Panc1 (cell line): ENCODE data around the gene COL13A1. TPM values are rescaled to one million over a fixed set of nuclear protein-coding genes. Genes with fewer than 3 reads are reported as not detected.

ENCODE experiments used
- ATAC-seq: fragments of 200-7000 bp; cut with Tn5 transposase; 2 replicates; pipeline ENCODE4 v1.9.1; 2020; ENCODE audit warnings: mild to moderate bottlenecking, moderate library complexity
- BruUV-seq: library from RNA; stranded (reverse); fragments of 400-500 nt; replicated peaks from 2 replicates; lab custom pipeline; 2021; lab: Mats Ljungman, UMichigan
- CTCF ChIA-PET: fragments of 300-600 bp; sonication (Branson Sonifier 250); formaldehyde crosslinking; loops from one replicate; lab custom pipeline; 2022; ENCODE audit warnings: antibody characterized with exemption; lab: Charles Lee
- POLR2A ChIA-PET: fragments of 300-600 bp; sonication (Branson Sonifier 250); formaldehyde crosslinking; loops from one replicate; lab custom pipeline; 2022; ENCODE audit warnings: antibody characterized with exemption; lab: Charles Lee
- DNase-seq: peaks from one replicate; pipeline ENCODE4 v3.0.0-alpha.2; 2010; ENCODE audit warnings: low read depth, low spot score
- H3K27ac ChIP-seq: 2 replicates; pipeline ENCODE4 v1.5.1; 2011; ENCODE audit warnings: mild to moderate bottlenecking, low read length, inconsistent platforms
- H3K27me3 ChIP-seq: fragments of 200-500 bp; sonication (Bioruptor generic); 2 replicates; pipeline ENCODE4 v1.6.0; 2014; ENCODE audit warnings: low read length, inconsistent platforms; ENCODE audit not compliant: control insufficient read depth, insufficient read depth
- H3K36me3 ChIP-seq: fragments of 200-500 bp; sonication (Bioruptor generic); 2 replicates; pipeline ENCODE4 v1.5.1; 2014; ENCODE audit warnings: inconsistent platforms, mild to moderate bottlenecking, low read length, moderate library complexity; ENCODE audit not compliant: control insufficient read depth, insufficient read depth
- H3K4me1 ChIP-seq: 2 replicates; pipeline ENCODE4 v1.5.1; 2011; ENCODE audit warnings: inconsistent platforms, mild to moderate bottlenecking, low read length, moderate library complexity; ENCODE audit not compliant: control insufficient read depth, insufficient read depth
- H3K4me3 ChIP-seq, 2 experiments: 2 replicates each; pipeline ENCODE4 v1.5.1; 2011 to 2012; ENCODE audit warnings: low read depth in 2 of 2, low read length in 2 of 2, mild to moderate bottlenecking in 2 of 2, inconsistent platforms in 1 of 2, moderate library complexity in 1 of 2
- H3K9me3 ChIP-seq: fragments of 200-500 bp; sonication (Bioruptor generic); 2 replicates; pipeline ENCODE4 v1.5.1; 2014; ENCODE audit warnings: low read depth, mild to moderate bottlenecking, inconsistent platforms, low read length, moderate library complexity; ENCODE audit not compliant: control insufficient read depth, insufficient read depth
- POLR2AphosphoS5 ChIP-seq: IDR thresholded peaks from 2 replicates; pipeline ENCODE4 v1.6.1; 2012; ENCODE audit warnings: mild to moderate bottlenecking, low read depth, low read length, moderate library complexity
- SIN3A ChIP-seq: IDR thresholded peaks from 2 replicates; pipeline ENCODE4 v1.6.1; 2012; ENCODE audit warnings: low read depth, mild to moderate bottlenecking, low read length, moderate library complexity, borderline replicate concordance; ENCODE audit not compliant: insufficient read depth
- TCF7L2 ChIP-seq: IDR thresholded peaks from 2 replicates; pipeline ENCODE4 v1.6.1; 2011; ENCODE audit warnings: mild to moderate bottlenecking, low read depth, low read length, inconsistent platforms
- in situ Hi-C: cut with HindIII; loops from 2 replicates; pipeline ENCODE4 v1.10.0; 2016; ENCODE audit warnings: low sequenced_read_pairs, low pct_unique_long_range_greater_than_20kb
- intact Hi-C: fragments of 100-400 bp; cut with micrococcal nuclease; formaldehyde crosslinking; loops from one replicate; pipeline ENCODE4 v1.10.0; 2022; ENCODE audit not compliant: unreplicated experiment
- total RNA-seq: library from RNA; stranded (reverse); gene quantifications from one replicate; pipeline ENCODE4 v1.2.1, GENCODE V29; 2021; ENCODE audit not compliant: unreplicated experiment
- TF ChIP-seq, protein P1 (sequence below), 2 experiments: IDR thresholded peaks; 2 replicates each; pipeline ENCODE4 v1.6.1; 2011 to 2012; ENCODE audit warnings: low read depth in 2 of 2, control low read depth in 1 of 2, low read length in 1 of 2, mild to moderate bottlenecking in 1 of 2, moderate library complexity in 1 of 2; ENCODE audit not compliant: insufficient read depth in 1 of 2
- TF ChIP-seq, protein P2 (sequence below): fragments of 450-650 bp; IDR thresholded peaks from 2 replicates; pipeline ENCODE4 v1.5.1; 2017; ENCODE audit warnings: mild to moderate bottlenecking

COL13A1 gene
- total RNA-seq, 1 experiment from 2014 or later, result 1.0 TPM

DNA sequence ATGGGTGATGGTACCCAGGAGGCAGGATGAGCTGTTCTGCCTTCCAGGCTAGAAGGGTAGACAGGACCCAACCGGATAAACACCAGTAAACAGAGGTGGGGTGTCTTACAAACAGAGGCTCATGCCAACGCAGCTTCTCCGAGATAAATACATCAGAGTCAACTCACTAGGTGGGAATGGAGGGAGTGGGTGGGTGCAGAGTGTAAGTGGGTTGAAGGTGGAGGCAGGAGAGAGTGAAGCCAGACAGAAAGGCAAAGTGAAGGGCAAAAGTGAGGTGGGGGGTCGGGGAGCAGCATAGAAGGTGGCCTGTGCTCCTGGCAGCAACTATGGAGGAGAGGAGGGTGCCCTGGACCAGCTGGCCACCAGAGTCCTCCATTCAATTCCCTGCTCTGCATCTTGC lies 40.4 kb upstream of the COL13A1 start:
- no peaks in the 10 kb centered on the region for H3K4me1 ChIP-seq
- in situ Hi-C loops, result no loop called here
- no peak overlapping the region for H3K4me3 ChIP-seq
- intact Hi-C loops, result no loop called here
- POLR2A ChIA-PET, result no interaction called here
- CTCF ChIA-PET, result no interaction called here
- no peak overlapping the region for H3K27ac ChIP-seq
- ATAC-seq, result no peak
- BruUV-seq, result no TSS peak
- no peaks in the 10 kb centered on the region for H3K27me3 ChIP-seq
- DNase-seq, result no peak
- TF ChIP-seq SIN3A (no peak), TCF7L2 (no peak), POLR2AphosphoS5 (no peak)
- TF ChIP-seq, protein P1, sequence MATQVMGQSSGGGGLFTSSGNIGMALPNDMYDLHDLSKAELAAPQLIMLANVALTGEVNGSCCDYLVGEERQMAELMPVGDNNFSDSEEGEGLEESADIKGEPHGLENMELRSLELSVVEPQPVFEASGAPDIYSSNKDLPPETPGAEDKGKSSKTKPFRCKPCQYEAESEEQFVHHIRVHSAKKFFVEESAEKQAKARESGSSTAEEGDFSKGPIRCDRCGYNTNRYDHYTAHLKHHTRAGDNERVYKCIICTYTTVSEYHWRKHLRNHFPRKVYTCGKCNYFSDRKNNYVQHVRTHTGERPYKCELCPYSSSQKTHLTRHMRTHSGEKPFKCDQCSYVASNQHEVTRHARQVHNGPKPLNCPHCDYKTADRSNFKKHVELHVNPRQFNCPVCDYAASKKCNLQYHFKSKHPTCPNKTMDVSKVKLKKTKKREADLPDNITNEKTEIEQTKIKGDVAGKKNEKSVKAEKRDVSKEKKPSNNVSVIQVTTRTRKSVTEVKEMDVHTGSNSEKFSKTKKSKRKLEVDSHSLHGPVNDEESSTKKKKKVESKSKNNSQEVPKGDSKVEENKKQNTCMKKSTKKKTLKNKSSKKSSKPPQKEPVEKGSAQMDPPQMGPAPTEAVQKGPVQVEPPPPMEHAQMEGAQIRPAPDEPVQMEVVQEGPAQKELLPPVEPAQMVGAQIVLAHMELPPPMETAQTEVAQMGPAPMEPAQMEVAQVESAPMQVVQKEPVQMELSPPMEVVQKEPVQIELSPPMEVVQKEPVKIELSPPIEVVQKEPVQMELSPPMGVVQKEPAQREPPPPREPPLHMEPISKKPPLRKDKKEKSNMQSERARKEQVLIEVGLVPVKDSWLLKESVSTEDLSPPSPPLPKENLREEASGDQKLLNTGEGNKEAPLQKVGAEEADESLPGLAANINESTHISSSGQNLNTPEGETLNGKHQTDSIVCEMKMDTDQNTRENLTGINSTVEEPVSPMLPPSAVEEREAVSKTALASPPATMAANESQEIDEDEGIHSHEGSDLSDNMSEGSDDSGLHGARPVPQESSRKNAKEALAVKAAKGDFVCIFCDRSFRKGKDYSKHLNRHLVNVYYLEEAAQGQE (IDR thresholded peaks at IDR 0.05; ENCODE audit: insufficient read depth in 1 of 2, low read depth in 2 of 2, low read length in 1 of 2), result no peak
- TF ChIP-seq, protein P2, sequence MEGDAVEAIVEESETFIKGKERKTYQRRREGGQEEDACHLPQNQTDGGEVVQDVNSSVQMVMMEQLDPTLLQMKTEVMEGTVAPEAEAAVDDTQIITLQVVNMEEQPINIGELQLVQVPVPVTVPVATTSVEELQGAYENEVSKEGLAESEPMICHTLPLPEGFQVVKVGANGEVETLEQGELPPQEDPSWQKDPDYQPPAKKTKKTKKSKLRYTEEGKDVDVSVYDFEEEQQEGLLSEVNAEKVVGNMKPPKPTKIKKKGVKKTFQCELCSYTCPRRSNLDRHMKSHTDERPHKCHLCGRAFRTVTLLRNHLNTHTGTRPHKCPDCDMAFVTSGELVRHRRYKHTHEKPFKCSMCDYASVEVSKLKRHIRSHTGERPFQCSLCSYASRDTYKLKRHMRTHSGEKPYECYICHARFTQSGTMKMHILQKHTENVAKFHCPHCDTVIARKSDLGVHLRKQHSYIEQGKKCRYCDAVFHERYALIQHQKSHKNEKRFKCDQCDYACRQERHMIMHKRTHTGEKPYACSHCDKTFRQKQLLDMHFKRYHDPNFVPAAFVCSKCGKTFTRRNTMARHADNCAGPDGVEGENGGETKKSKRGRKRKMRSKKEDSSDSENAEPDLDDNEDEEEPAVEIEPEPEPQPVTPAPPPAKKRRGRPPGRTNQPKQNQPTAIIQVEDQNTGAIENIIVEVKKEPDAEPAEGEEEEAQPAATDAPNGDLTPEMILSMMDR, result no peak
- H3K36me3 ChIP-seq, result no peaks in the 10 kb centered on the region
- no peaks in the 10 kb centered on the region for H3K9me3 ChIP-seq

DNA sequence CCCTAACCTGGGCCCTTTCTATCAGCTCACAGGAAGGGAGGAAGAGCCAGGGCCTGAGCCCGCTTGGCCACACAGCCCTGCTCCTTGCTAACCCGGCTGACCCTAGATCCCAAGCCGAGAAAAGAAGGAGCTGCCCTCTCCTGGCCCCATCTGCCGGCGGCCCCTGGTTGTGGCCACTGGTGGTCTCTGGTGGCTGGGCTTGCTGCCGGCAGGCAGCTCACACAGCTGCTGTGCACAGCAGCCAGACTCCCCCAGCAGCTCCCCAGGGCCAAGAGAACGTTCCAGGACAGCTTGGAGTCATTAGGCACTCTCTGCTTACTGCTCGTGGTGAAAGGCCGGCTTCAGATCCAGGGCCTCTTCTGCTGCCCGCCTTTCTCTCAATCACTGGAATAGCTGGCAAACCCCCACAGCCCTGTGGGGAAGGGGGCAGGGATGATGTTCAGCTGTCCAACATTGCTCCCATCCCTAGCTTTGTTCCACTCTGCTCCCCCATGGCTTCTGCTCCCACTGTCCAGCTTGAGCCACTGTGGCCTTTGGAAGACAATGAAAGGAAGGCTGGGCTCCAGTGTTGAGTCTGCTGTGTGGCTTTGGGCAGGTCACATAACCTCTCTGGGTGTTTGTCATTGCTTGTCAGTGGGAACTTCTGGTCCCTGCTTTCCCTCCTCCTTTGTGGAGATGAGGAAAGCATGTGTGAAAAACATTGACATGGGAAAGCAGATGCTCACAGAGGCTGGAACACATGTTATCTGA lies 35.4 kb upstream of the COL13A1 start:
- ATAC-seq, result no peak
- TF ChIP-seq TCF7L2 (no peak), SIN3A (no peak), POLR2AphosphoS5 (no peak)
- TF ChIP-seq, protein P2, result no peak
- TF ChIP-seq, protein P1 (IDR thresholded peaks at IDR 0.05; ENCODE audit: insufficient read depth in 1 of 2, low read depth in 2 of 2, low read length in 1 of 2), result no peak
- Histone ChIP-seq H3K4me1 (peaks cover 22% of the 10 kb centered on the region), H3K27ac (no peak overlapping the region), H3K9me3 (no peaks in the 10 kb centered on the region), H3K4me3 (no peak overlapping the region), H3K36me3 (no peaks in the 10 kb centered on the region), H3K27me3 (no peaks in the 10 kb centered on the region)
- ChIA-PET CTCF (interaction anchor here (0.6 to 0.9 kb wide), 2 partner anchors 20 to 149 kb away, joined by 3 read pairs; no protein-coding TSS in a partner anchor), POLR2A (no interaction called here)
- in situ Hi-C loops (no loop called here), intact Hi-C loops (no loop called here)
- no TSS peak for BruUV-seq
- DNase-seq, result no peak
